HepG2 (cell line): Measurements from ENCODE around the gene POU2F1. TPM values are rescaled to one million over a fixed set of nuclear protein-coding genes. Genes with fewer than 3 reads are reported as not detected.
A peak's percentile ranks its signal among the peaks of the same experiment; 100 is the strongest.

Experiments
- ASH2L ChIP-seq: fragments of 300-600, 200-600 bp; sonication (generic); IDR thresholded peaks from 2 replicates; pipeline ENCODE4 v1.7.0; 2017; ENCODE audit warnings: low read depth, mild to moderate bottlenecking, moderate library complexity, mixed read lengths, low read length; ENCODE audit not compliant: insufficient read length
- DMAP1 ChIP-seq: IDR thresholded peaks from 2 replicates; pipeline ENCODE4 v1.6.1; 2016
- FOXO1 ChIP-seq: sonication (generic); formaldehyde crosslinking; IDR thresholded peaks from 2 replicates; pipeline ENCODE4 v1.4.0; 2020; ENCODE audit warnings: missing genetic modification reagents
- HHEX ChIP-seq: IDR thresholded peaks from 2 replicates; pipeline ENCODE4 v1.6.1; 2016; ENCODE audit warnings: control low read depth
- MATR3 ChIP-seq: sonication (generic); formaldehyde crosslinking; IDR thresholded peaks from 2 replicates; pipeline ENCODE4 v1.4.0; 2020; ENCODE audit warnings: missing genetic modification reagents
- MXI1 ChIP-seq: IDR thresholded peaks from 3 replicates; pipeline ENCODE4 v1.6.1; 2012; ENCODE audit warnings: low read depth, low read length, inconsistent platforms, borderline replicate concordance
- PAXIP1 ChIP-seq: sonication (generic); formaldehyde crosslinking; conservative IDR thresholded peaks from 2 replicates; pipeline ENCODE4 v1.4.0; 2020; ENCODE audit warnings: mild to moderate bottlenecking, missing genetic modification reagents, moderate library complexity
- ZBTB20 ChIP-seq: sonication (generic); formaldehyde crosslinking; IDR thresholded peaks from 2 replicates; pipeline ENCODE4 v1.8.1; 2023; ENCODE audit warnings: missing genetic modification reagents, low read depth, mild to moderate bottlenecking, borderline replicate concordance
- ZBTB44 ChIP-seq: sonication (generic); formaldehyde crosslinking; IDR thresholded peaks from 2 replicates; pipeline ENCODE4 v1.4.0; 2020; ENCODE audit warnings: missing genetic modification reagents
- ZNF160 ChIP-seq: sonication (generic); formaldehyde crosslinking; IDR thresholded peaks from 2 replicates; pipeline ENCODE4 v1.8.0; 2022; ENCODE audit warnings: mild to moderate bottlenecking, inconsistent platforms, missing genetic modification reagents
- ZNF766 ChIP-seq: sonication (generic); formaldehyde crosslinking; IDR thresholded peaks from 2 replicates; pipeline ENCODE4 v1.5.0; 2020; ENCODE audit warnings: missing genetic modification reagents, borderline replicate concordance
- ZNF788 ChIP-seq: sonication (generic); formaldehyde crosslinking; IDR thresholded peaks from 2 replicates; pipeline ENCODE4 v1.5.0; 2020; ENCODE audit warnings: mild to moderate bottlenecking, missing genetic modification reagents, borderline replicate concordance
- polyA plus RNA-seq, 8 experiments: library from polyadenylated mRNA; depleted of rRNA in 3 of 8; stranded (reverse) in 7 of 8; unstranded in 1 of 8; fragments of >200 nt; fragmentation: Illumina TruSeq in 4 of 8; extraction: Trizol in 4 of 8; gene quantifications; 2 replicates each; pipeline versions ENCODE4 v1.2.1 to v1.2.3, GENCODE V29; 2011 to 2016; ENCODE audit warnings: low read depth in 4 of 8, missing spikeins in 1 of 8, mixed read lengths in 1 of 8; ENCODE audit not compliant: insufficient read depth in 1 of 8
- total RNA-seq, 5 experiments: library from RNA; depleted of rRNA; stranded (reverse); fragments of >200 nt; fragmentation: Illumina TruSeq; extraction: Trizol; gene quantifications; 2 replicates each; pipeline ENCODE4 v1.2.3, GENCODE V29; 2016; ENCODE audit warnings: low read depth in 1 of 5
- TF ChIP-seq, protein P1 (sequence below): sonication (generic); formaldehyde crosslinking; IDR thresholded peaks from 2 replicates; pipeline ENCODE4 v1.5.0; 2020; ENCODE audit warnings: mild to moderate bottlenecking, missing genetic modification reagents, borderline replicate concordance

POU2F1 gene
- total and polyA plus RNA-seq, 2 of the 13 experiments (the other 11 are each of a cell fraction or from before 2014, with no cell fraction given) = 10.2 to 13.0 TPM

DNA sequence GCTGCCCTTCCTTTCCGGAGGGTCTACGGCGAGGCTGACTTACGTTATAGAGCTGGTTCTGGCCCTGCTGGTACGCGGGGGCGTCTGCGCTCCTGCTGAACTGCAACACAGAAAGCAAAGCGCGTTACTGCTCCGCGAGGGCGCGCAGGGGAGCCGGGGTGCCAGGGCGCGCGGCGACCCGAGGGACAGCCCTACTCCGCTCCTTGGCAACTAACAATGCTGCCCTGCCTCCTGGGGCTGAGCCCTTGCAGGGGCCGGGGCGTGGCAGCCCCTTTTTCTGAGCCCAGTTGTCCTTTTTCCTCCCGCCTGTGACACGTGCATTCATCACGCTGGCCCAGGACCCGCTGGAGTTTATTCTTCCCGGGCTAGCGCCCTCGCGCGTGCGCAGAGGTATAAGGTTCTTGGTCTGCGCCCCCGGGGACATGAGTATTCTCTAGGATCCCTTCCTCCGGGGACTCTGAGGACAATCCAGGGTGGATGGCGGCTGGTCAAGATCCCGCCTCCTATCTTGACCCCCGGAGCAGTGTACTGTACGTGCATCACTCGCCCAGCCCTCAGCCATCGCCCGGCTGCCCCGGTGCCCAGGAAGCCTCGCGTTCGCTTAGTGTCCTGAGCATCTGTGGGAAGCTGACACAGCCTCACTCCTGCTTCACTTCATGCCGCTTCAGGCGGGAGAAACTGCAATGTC, 218.8 kb downstream of the POU2F1 start (continued):
- TF ChIP-seq, protein P1, sequence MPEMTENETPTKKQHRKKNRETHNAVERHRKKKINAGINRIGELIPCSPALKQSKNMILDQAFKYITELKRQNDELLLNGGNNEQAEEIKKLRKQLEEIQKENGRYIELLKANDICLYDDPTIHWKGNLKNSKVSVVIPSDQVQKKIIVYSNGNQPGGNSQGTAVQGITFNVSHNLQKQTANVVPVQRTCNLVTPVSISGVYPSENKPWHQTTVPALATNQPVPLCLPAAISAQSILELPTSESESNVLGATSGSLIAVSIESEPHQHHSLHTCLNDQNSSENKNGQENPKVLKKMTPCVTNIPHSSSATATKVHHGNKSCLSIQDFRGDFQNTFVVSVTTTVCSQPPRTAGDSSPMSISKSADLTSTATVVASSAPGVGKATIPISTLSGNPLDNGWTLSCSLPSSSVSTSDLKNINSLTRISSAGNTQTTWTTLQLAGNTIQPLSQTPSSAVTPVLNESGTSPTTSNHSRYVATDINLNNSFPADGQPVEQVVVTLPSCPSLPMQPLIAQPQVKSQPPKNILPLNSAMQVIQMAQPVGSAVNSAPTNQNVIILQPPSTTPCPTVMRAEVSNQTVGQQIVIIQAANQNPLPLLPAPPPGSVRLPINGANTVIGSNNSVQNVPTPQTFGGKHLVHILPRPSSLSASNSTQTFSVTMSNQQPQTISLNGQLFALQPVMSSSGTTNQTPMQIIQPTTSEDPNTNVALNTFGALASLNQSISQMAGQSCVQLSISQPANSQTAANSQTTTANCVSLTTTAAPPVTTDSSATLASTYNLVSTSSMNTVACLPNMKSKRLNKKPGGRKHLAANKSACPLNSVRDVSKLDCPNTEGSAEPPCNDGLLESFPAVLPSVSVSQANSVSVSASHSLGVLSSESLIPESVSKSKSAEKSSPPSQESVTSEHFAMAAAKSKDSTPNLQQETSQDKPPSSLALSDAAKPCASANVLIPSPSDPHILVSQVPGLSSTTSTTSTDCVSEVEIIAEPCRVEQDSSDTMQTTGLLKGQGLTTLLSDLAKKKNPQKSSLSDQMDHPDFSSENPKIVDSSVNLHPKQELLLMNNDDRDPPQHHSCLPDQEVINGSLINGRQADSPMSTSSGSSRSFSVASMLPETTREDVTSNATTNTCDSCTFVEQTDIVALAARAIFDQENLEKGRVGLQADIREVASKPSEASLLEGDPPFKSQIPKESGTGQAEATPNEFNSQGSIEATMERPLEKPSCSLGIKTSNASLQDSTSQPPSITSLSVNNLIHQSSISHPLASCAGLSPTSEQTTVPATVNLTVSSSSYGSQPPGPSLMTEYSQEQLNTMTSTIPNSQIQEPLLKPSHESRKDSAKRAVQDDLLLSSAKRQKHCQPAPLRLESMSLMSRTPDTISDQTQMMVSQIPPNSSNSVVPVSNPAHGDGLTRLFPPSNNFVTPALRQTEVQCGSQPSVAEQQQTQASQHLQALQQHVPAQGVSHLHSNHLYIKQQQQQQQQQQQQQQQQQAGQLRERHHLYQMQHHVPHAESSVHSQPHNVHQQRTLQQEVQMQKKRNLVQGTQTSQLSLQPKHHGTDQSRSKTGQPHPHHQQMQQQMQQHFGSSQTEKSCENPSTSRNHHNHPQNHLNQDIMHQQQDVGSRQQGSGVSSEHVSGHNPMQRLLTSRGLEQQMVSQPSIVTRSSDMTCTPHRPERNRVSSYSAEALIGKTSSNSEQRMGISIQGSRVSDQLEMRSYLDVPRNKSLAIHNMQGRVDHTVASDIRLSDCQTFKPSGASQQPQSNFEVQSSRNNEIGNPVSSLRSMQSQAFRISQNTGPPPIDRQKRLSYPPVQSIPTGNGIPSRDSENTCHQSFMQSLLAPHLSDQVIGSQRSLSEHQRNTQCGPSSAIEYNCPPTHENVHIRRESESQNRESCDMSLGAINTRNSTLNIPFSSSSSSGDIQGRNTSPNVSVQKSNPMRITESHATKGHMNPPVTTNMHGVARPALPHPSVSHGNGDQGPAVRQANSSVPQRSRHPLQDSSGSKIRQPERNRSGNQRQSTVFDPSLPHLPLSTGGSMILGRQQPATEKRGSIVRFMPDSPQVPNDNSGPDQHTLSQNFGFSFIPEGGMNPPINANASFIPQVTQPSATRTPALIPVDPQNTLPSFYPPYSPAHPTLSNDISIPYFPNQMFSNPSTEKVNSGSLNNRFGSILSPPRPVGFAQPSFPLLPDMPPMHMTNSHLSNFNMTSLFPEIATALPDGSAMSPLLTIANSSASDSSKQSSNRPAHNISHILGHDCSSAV (CRISPR knock-in tag) = no peak
- TF ChIP-seq MATR3 (CRISPR knock-in tag) = no peak
- TF ChIP-seq ASH2L = no peak
- no peak for TF ChIP-seq ZBTB44 (CRISPR knock-in tag)
- TF ChIP-seq FOXO1 (CRISPR knock-in tag) = no peak
- TF ChIP-seq ZNF160 = no peak
- peak; percentile 73; the same call in 1 of the 3 replicates for TF ChIP-seq MXI1
- no peak for TF ChIP-seq PAXIP1 (CRISPR knock-in tag)
- no peak for TF ChIP-seq HHEX (CRISPR knock-in tag)
- TF ChIP-seq DMAP1 (CRISPR knock-in tag) = 0 out of 2 replicates have a peak, but pooled peaks have one; percentile 22
- TF ChIP-seq ZNF788 (CRISPR knock-in tag) = no peak
- peak; percentile 55; the same call in 1 of the 2 replicates for TF ChIP-seq ZNF766 (CRISPR knock-in tag)
- TF ChIP-seq ZBTB20 (CRISPR knock-in tag) = peak; percentile 53; the same call in 1 of the 2 replicates
